GM23338 (cell line): ENCODE measurements around the gene SLC25A24. TPM values are rescaled to one million over a fixed set of nuclear protein-coding genes. Genes with fewer than 3 reads are reported as not detected.
"Not testable (repeated sequence)": the region's sequence is repeated elsewhere in the genome, so short reads cannot be mapped to it uniquely, and the experiment has no call there.

ENCODE experiments used
- ATAC-seq: fragments of 200-7000 bp; cut with Tn5 transposase; 3 replicates; pipeline ENCODE4 v1.9.1; 2020
- DNase-seq: peaks from one replicate; pipeline ENCODE4 v3.0.0-alpha.2; 2015; ENCODE audit warnings: low spot score
- H2AFZ ChIP-seq: fragments of 200-600 bp; sonication (generic); 2 replicates; pipeline ENCODE4 v1.8.0; 2016; ENCODE audit warnings: antibody characterized with exemption, mild to moderate bottlenecking, moderate library complexity
- H3F3A ChIP-seq: fragments of 200-600 bp; sonication (generic); replicated peaks from 2 replicates; pipeline ENCODE4 v1.8.0; 2017; ENCODE audit warnings: antibody characterized with exemption, mixed run types, low read depth
- H3K27ac ChIP-seq: fragments of 200-600 bp; sonication (generic); 2 replicates; pipeline ENCODE4 v1.6.1; 2016; ENCODE audit warnings: low read depth
- H3K27me3 ChIP-seq: fragments of 200-600 bp; sonication (generic); 2 replicates; pipeline ENCODE4 v1.8.0; 2016; ENCODE audit warnings: mild to moderate bottlenecking, mixed run types, moderate library complexity; ENCODE audit not compliant: insufficient read depth
- H3K36me3 ChIP-seq: fragments of 200-600 bp; sonication (generic); 2 replicates; pipeline ENCODE4 v1.8.0; 2016; ENCODE audit warnings: mild to moderate bottlenecking; ENCODE audit not compliant: insufficient read depth
- H3K4me1 ChIP-seq: fragments of 200-600 bp; sonication (generic); 2 replicates; pipeline ENCODE4 v1.8.0; 2016; ENCODE audit warnings: mild to moderate bottlenecking, moderate library complexity; ENCODE audit not compliant: insufficient read depth
- H3K4me2 ChIP-seq: fragments of 200-600 bp; sonication (generic); 2 replicates; pipeline ENCODE4 v1.7.1; 2017; ENCODE audit warnings: mixed run types
- H3K4me3 ChIP-seq: fragments of 200-600 bp; sonication (generic); 2 replicates; pipeline ENCODE4 v1.6.1; 2016; ENCODE audit warnings: mixed run types
- H3K79me2 ChIP-seq: fragments of 200-600 bp; sonication (generic); replicated peaks from 2 replicates; pipeline ENCODE4 v1.8.0; 2017; ENCODE audit warnings: mild to moderate bottlenecking; ENCODE audit not compliant: insufficient read depth
- H3K9me2 ChIP-seq: fragments of 200-600 bp; sonication (generic); 2 replicates; pipeline ENCODE4 v1.8.0; 2017; ENCODE audit not compliant: insufficient read depth
- H4K20me1 ChIP-seq: fragments of 200-600 bp; sonication (generic); replicated peaks from 2 replicates; pipeline ENCODE4 v1.8.0; 2017; ENCODE audit warnings: mild to moderate bottlenecking; ENCODE audit not compliant: insufficient read depth
- H3K27ac Mint-ChIP-seq: 2 replicates; pipeline ENCODE4 v1.8.0; 2020; ENCODE audit warnings: inconsistent platforms, mild to moderate bottlenecking, moderate library complexity, mixed read lengths
- H3K27me3 Mint-ChIP-seq: 3 replicates; pipeline ENCODE4 v1.8.0; 2022; ENCODE audit warnings: low read depth, mild to moderate bottlenecking, moderate library complexity, mixed read lengths, inconsistent platforms; ENCODE audit not compliant: insufficient read depth, poor library complexity
- H3K36me3 Mint-ChIP-seq: 3 replicates; pipeline ENCODE4 v1.8.0; 2021; ENCODE audit warnings: low read depth, mild to moderate bottlenecking, inconsistent platforms, moderate library complexity, mixed read lengths
- H3K4me1 Mint-ChIP-seq: 3 replicates; pipeline ENCODE4 v1.8.0; 2020; ENCODE audit warnings: mild to moderate bottlenecking, inconsistent platforms, mixed read lengths
- H3K4me3 Mint-ChIP-seq: 3 replicates; pipeline ENCODE4 v1.8.0; 2021; ENCODE audit warnings: moderate library complexity, mild to moderate bottlenecking, inconsistent platforms, mixed read lengths
- H3K9me3 Mint-ChIP-seq: 3 replicates; pipeline ENCODE4 v1.8.0; 2020; ENCODE audit warnings: moderate library complexity, mild to moderate bottlenecking, inconsistent platforms, mixed read lengths
- polyA plus RNA-seq: library from polyadenylated mRNA; unstranded; fragments of >200 nt; fragmentation: Nextera tagmentation; extraction: Ambion mirVana; gene quantifications from 2 replicates; pipeline ENCODE4 v1.2.1, GENCODE V29; 2016
- total RNA-seq: library from RNA; depleted of rRNA; stranded (reverse); fragments of >200 nt; shearing (Covaris generic); gene quantifications from 2 replicates; pipeline ENCODE4 v1.2.3, GENCODE V29; 2014

Gene SLC25A24
- total and polyA plus RNA-seq, 2 experiments from 2014 or later, result 17.4 to 46.0 TPM

DNA sequence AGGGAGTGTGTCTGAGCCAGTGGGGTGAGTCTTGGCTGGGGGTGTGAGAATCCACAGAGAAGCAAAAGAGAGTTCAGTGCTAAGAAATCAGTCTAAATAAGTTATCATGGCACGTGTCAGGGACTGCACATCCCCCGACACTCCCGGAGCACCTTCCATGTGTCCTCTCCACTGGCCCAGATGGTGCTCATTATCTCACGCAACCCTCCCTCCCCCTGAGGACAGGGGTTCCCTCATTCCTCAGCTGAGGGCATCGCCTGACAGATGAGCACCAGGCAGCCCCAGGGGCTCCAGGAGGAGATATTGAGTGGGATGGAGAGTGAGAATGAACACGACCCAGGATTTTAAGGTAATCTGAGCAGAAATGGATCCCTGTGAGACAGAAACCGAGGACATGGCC is 27.6 kb upstream of the SLC25A24 start:
- not testable (repeated sequence) for H3K4me2 ChIP-seq, H4K20me1 ChIP-seq, H3F3A ChIP-seq, ATAC-seq, H3K36me3 ChIP-seq, H3K4me3 ChIP-seq, H3K4me1 Mint-ChIP-seq, H2AFZ ChIP-seq, DNase-seq, H3K27ac ChIP-seq, H3K27ac Mint-ChIP-seq, H3K27me3 Mint-ChIP-seq, H3K4me1 ChIP-seq, H3K9me2 ChIP-seq, H3K79me2 ChIP-seq, H3K9me3 Mint-ChIP-seq, H3K36me3 Mint-ChIP-seq, H3K4me3 Mint-ChIP-seq, H3K27me3 ChIP-seq

DNA sequence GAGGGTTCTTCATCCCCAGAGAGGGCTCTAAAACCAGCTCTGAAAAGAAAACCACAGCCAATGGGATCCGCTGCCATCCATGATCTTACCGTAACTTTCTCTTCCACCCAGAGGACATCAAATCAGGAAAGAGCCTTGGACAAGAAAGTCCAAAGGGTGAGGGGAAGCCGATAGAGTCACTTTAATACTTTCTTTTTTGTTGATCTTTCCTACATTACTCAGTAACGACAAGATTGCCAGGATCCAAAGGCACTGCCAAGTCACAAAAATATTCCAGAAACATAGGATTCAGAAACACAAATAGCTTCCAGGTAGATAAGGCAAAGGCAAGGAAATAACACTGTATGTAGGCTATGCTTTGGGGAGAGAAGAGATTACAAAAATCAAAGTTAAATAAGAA is 26.7 kb upstream of the SLC25A24 start:
- not testable (repeated sequence) for H3K9me2 ChIP-seq, H3K4me1 ChIP-seq, H3K4me1 Mint-ChIP-seq, H3K4me3 ChIP-seq, H3F3A ChIP-seq, H4K20me1 ChIP-seq, H3K36me3 ChIP-seq, H3K4me2 ChIP-seq, H3K36me3 Mint-ChIP-seq, H3K27ac ChIP-seq, H3K27ac Mint-ChIP-seq, H2AFZ ChIP-seq, H3K4me3 Mint-ChIP-seq, H3K9me3 Mint-ChIP-seq, H3K27me3 ChIP-seq, H3K27me3 Mint-ChIP-seq, ATAC-seq, DNase-seq, H3K79me2 ChIP-seq

DNA sequence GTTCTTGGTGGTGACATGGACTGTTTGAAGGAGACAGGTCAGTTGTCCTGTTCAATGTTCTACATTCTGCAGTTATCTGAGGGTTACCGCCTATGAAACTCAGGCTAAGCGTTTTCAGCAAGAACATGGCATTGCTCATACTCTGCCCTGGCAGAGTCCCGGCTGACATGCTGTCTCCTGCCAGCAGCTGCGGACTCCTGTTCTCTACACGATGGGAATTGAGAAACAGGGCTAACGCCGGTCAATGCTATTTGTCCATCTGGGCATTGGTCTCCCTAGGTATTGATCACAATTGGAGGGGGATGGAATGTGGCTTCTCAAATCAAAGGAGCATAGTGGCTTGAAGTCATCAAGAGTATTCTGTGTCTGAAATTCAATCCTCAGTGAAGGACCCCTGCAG is 23.1 kb upstream of the SLC25A24 start:
- not testable (repeated sequence) for H3K4me2 ChIP-seq

DNA sequence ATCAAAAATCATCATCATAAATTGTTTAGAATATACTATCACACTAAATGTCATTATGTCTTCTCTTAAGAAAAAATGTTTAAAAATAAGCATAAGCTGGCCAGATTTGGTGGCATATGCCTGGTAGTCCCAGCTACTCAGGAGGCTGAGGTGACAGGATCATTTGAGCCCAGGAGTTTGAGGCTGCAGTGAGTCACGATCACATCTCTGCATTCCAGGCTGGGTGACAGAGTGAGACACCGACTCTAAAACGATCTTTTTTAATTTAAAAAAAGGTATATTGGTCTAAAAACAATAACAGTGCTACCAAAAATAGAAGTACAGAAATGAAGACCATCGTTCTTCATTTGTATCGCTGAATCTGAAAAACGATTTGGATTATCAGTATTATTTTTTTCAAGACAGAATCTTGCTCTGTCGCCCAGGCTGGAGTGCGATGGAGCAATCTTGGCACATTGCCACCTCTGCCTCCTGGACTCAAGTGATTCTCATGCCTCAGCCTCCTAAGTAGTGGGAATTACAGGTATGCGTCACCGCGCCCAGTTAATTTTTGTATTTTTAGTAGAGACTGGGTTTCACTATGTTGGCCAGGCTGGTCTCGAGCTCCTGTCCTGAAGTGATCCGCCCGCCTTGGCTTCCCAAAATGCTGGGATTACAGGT is 17.5 kb upstream of the SLC25A24 start:
- not testable (repeated sequence) for H3F3A ChIP-seq, H3K4me3 ChIP-seq, H3K4me1 Mint-ChIP-seq, H3K27me3 ChIP-seq, H4K20me1 ChIP-seq, H3K79me2 ChIP-seq, H2AFZ ChIP-seq, H3K4me2 ChIP-seq, DNase-seq, H3K36me3 Mint-ChIP-seq, H3K36me3 ChIP-seq, H3K9me2 ChIP-seq, ATAC-seq, H3K27ac ChIP-seq, H3K4me1 ChIP-seq, H3K4me3 Mint-ChIP-seq, H3K9me3 Mint-ChIP-seq, H3K27ac Mint-ChIP-seq, H3K27me3 Mint-ChIP-seq

More for the DNA sequence above, 23.1 kb upstream of the SLC25A24 start:
- not testable (repeated sequence) for H3F3A ChIP-seq, H3K4me1 ChIP-seq, H3K27ac Mint-ChIP-seq, H3K4me3 ChIP-seq, H3K9me2 ChIP-seq, H3K27me3 ChIP-seq, H3K27ac ChIP-seq, ATAC-seq, H2AFZ ChIP-seq, H3K9me3 Mint-ChIP-seq, H3K4me3 Mint-ChIP-seq, H3K4me1 Mint-ChIP-seq, H3K27me3 Mint-ChIP-seq, H3K79me2 ChIP-seq, DNase-seq, H3K36me3 Mint-ChIP-seq, H3K36me3 ChIP-seq, H4K20me1 ChIP-seq

DNA sequence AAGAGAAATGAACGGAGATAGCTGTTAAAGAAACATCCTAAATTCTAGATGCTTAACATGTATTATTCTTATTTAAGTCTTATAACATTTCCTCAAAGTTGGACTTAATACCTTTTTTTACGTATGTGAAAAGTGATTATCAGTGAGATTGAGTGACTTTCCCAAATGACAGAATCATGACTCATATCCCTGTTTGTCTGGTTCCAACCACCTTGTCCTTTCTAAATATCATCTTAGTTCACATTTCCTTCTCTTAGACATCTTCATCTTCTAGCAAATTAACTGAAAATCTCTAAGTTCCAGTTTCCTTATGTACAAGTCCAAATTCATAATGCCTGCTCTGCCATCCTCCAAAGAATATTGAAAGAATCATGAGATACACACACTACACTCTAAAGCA is 16.9 kb upstream of the SLC25A24 start:
- not testable (repeated sequence) for H3K27ac ChIP-seq, H3K27me3 Mint-ChIP-seq, H3K27ac Mint-ChIP-seq, H3K36me3 Mint-ChIP-seq, H3K9me2 ChIP-seq, H3K4me1 ChIP-seq, DNase-seq, H3K4me2 ChIP-seq, H3K36me3 ChIP-seq, H3K4me1 Mint-ChIP-seq, H3F3A ChIP-seq, H4K20me1 ChIP-seq, H3K27me3 ChIP-seq, H2AFZ ChIP-seq, H3K4me3 Mint-ChIP-seq, H3K9me3 Mint-ChIP-seq, H3K4me3 ChIP-seq, H3K79me2 ChIP-seq, ATAC-seq

DNA sequence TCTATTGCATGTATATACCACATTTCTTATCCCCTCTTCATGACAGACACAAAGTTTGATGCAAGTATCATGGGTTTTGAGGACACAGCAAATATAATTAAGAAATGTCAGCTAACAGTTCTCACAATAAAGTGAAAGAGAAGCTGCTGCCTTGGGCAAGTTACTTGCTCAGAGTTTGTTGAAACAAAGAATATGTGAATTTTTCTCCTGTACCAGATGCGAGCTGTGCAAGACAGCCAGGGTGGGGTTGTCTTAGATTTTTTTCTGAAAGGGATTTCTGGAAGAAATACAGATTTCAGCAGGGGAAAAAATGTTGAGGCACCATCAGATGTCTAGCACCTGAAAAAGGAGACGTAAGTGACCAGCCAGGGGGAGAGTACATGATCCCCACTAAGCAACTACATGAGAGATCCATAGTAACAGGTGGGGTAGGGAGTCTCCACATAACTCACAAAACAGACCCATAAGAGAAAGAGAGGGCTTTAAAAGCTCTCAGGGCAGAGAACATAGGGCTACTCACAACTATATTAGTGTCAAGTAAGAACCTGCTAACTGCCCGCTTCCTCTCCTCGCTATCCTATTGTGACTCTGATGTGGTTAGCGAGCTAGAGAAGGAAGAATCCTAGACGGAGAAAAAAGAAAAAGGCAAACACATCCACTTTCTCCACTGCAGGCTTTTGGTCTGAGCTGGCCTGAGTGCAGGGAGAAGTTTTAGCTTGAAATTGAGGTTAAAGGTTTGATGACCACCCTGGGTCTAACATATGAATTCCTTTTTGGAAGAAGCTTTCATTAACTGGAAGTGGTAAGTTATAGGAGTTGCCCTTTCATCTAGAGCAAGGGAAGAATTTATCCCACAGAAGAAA is 16.1 kb upstream of the SLC25A24 start:
- H3K27ac Mint-ChIP-seq, ATAC-seq, DNase-seq, H2AFZ ChIP-seq, H3K4me3 ChIP-seq, H4K20me1 ChIP-seq, H3K9me3 Mint-ChIP-seq, H3K79me2 ChIP-seq, H3K27ac ChIP-seq, H3K4me2 ChIP-seq, H3K36me3 ChIP-seq, H3K36me3 Mint-ChIP-seq, H3K4me3 Mint-ChIP-seq, H3F3A ChIP-seq, H3K4me1 ChIP-seq, H3K4me1 Mint-ChIP-seq, H3K27me3 ChIP-seq, H3K27me3 Mint-ChIP-seq, H3K9me2 ChIP-seq: not testable (repeated sequence)
